Measurements from ENCODE around the gene KLKB1. TPM values are rescaled to one million over a fixed set of nuclear protein-coding genes. Genes with fewer than 3 reads are reported as not detected.

KLKB1 gene
- total and polyA plus RNA-seq, 2 donors (not counting 3 experiments of a cell fraction or from before 2014, with no cell fraction given): not detected

DNA sequence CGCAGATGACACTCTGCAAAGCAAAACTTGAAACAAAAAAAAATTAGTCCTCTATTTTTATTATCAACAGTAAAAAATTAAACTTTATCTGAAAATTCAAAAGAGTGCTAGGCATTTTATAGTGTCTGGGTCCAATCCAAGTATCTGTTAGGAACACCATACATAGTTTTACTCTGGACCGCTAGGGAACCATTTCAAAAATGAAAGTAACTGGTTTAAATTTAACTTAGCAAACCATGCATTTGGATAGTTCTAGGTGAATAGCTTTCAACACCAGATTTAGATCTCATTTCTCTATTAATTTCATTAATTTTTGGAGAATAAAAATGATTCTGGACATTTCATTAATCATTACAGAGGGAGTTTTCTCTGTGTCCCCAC, 1.2 kb downstream of the KLKB1 start:
- DNase-seq (ENCODE audit: low read depth, low spot score): no peak
- no peaks in the 10 kb centered on the region for H4K20me1 ChIP-seq (replicated peaks; ENCODE audit: control insufficient read depth, extremely low read depth, insufficient read depth, low read length)
- intact Hi-C loops (cut with micrococcal nuclease) (no loop called here), dilution Hi-C loops (cut with MboI; ENCODE audit: extremely low pct_ligation_motif_present, low sequenced_read_pairs) (no loop called here)
- H3K9ac ChIP-seq (replicated peaks; ENCODE audit: extremely low read depth, insufficient read depth, low read length): no peak overlapping the region
- no peak overlapping the region for H3K4me2 ChIP-seq (ENCODE audit: insufficient read depth, low read length)
- ChIA-PET POLR2A (no interaction called here), CTCF (no interaction called here)
- no peaks in the 10 kb centered on the region for H3K36me3 ChIP-seq (ENCODE audit: control insufficient read depth in 2 of 2, extremely low read depth in 1 of 2, insufficient read depth in 2 of 2, low read length in 2 of 2)
- FAIRE-seq: no peak
- H3K27ac ChIP-seq (ENCODE audit: insufficient read depth, low read depth, low read length): no peak overlapping the region
- H3K4me3 ChIP-seq (replicated peaks in 1 of 3; ENCODE audit: insufficient read depth in 1 of 3, low read depth in 1 of 3, low read length in 3 of 3): no peak overlapping the region
- no peaks in the 10 kb centered on the region for H3K9me1 ChIP-seq (replicated peaks; ENCODE audit: control insufficient read depth, extremely low read depth, insufficient read depth, low read length)
- H3K27me3 ChIP-seq (ENCODE audit: control insufficient read depth in 2 of 2, insufficient read depth in 2 of 2, low read length in 2 of 2): no peaks in the 10 kb centered on the region
- no TSS peak for BruUV-seq (replicated peaks)
- H3K4me1 ChIP-seq (ENCODE audit: control insufficient read depth, extremely low read depth, insufficient read depth, low read length): no peaks in the 10 kb centered on the region
- TF ChIP-seq POLR2AphosphoS5 (IDR thresholded peaks at IDR 0.05; ENCODE audit: insufficient read depth, low read depth, low read length): no peak
- no peaks in the 10 kb centered on the region for H3K79me2 ChIP-seq (ENCODE audit: control insufficient read depth, insufficient read depth, low read length)
- H3K9me3 ChIP-seq (replicated peaks; ENCODE audit: control insufficient read depth, insufficient read depth, low read length): no peaks in the 10 kb centered on the region
- H2AFZ ChIP-seq (ENCODE audit: low read depth, low read length): no peak overlapping the region

DNA sequence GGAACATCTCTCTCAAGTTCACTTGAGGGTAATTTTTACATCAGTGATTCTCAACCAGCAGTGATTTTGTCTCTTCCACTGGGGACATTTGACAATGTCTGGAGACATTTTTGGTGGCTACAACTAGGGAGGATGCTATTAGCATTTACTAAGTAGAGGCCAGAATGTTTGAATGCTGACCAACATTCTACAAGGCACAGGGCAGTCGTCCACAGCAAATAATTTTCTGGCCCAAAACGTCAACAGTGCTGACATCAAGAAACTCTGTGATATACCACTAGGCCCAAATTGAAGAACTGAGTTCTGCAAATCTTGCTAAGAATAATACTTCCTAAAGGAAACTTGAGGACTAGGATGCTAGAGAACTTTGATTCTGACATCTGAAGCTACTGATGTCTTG, 7.1 kb downstream of the KLKB1 start:
- Histone ChIP-seq H3K36me3 (ENCODE audit: control insufficient read depth in 2 of 2, extremely low read depth in 1 of 2, insufficient read depth in 2 of 2, low read length in 2 of 2) (no peaks in the 10 kb centered on the region), H3K79me2 (ENCODE audit: control insufficient read depth, insufficient read depth, low read length) (no peaks in the 10 kb centered on the region), H3K4me3 (replicated peaks in 1 of 3; ENCODE audit: insufficient read depth in 1 of 3, low read depth in 1 of 3, low read length in 3 of 3) (no peak overlapping the region), H3K27ac (ENCODE audit: insufficient read depth, low read depth, low read length) (no peak overlapping the region), H2AFZ (ENCODE audit: low read depth, low read length) (no peak overlapping the region), H3K9ac (replicated peaks; ENCODE audit: extremely low read depth, insufficient read depth, low read length) (no peak overlapping the region), H3K27me3 (ENCODE audit: control insufficient read depth in 2 of 2, insufficient read depth in 2 of 2, low read length in 2 of 2) (no peaks in the 10 kb centered on the region), H3K9me3 (replicated peaks; ENCODE audit: control insufficient read depth, insufficient read depth, low read length) (no peaks in the 10 kb centered on the region), H3K9me1 (replicated peaks; ENCODE audit: control insufficient read depth, extremely low read depth, insufficient read depth, low read length) (no peaks in the 10 kb centered on the region), H3K4me2 (ENCODE audit: insufficient read depth, low read length) (no peak overlapping the region), H4K20me1 (replicated peaks; ENCODE audit: control insufficient read depth, extremely low read depth, insufficient read depth, low read length) (no peaks in the 10 kb centered on the region), H3K4me1 (ENCODE audit: control insufficient read depth, extremely low read depth, insufficient read depth, low read length) (no peaks in the 10 kb centered on the region)
- FAIRE-seq (no peak), DNase-seq (ENCODE audit: low read depth, low spot score) (no peak)
- intact Hi-C loops (cut with micrococcal nuclease): no loop called here
- ChIA-PET CTCF (no interaction called here), POLR2A (no interaction called here)
- no TSS peak for BruUV-seq (replicated peaks)
- TF ChIP-seq FOS (IDR thresholded peaks at IDR 0.05; ENCODE audit: borderline replicate concordance, insufficient read depth, low read length): no peak
- no peak for TF ChIP-seq EZH2 (IDR thresholded peaks at IDR 0.05; ENCODE audit: borderline replicate concordance, low read depth, low read length, severe bottlenecking)
- no peak for TF ChIP-seq POLR2A (IDR thresholded peaks at IDR 0.05; ENCODE audit: low read depth, low read length)
- TF ChIP-seq, protein P1, sequence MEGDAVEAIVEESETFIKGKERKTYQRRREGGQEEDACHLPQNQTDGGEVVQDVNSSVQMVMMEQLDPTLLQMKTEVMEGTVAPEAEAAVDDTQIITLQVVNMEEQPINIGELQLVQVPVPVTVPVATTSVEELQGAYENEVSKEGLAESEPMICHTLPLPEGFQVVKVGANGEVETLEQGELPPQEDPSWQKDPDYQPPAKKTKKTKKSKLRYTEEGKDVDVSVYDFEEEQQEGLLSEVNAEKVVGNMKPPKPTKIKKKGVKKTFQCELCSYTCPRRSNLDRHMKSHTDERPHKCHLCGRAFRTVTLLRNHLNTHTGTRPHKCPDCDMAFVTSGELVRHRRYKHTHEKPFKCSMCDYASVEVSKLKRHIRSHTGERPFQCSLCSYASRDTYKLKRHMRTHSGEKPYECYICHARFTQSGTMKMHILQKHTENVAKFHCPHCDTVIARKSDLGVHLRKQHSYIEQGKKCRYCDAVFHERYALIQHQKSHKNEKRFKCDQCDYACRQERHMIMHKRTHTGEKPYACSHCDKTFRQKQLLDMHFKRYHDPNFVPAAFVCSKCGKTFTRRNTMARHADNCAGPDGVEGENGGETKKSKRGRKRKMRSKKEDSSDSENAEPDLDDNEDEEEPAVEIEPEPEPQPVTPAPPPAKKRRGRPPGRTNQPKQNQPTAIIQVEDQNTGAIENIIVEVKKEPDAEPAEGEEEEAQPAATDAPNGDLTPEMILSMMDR (IDR thresholded peaks at IDR 0.05; ENCODE audit: extremely low read depth in 1 of 2, insufficient read depth in 1 of 2, low read depth in 1 of 2, low read length in 2 of 2): no peak
- no peak for TF ChIP-seq POLR2AphosphoS5 (IDR thresholded peaks at IDR 0.05; ENCODE audit: insufficient read depth, low read depth, low read length)
- TF ChIP-seq JUN (IDR thresholded peaks at IDR 0.05; ENCODE audit: borderline replicate concordance, insufficient read depth, insufficient read length, low read depth): no peak
- TF ChIP-seq, protein P2, sequence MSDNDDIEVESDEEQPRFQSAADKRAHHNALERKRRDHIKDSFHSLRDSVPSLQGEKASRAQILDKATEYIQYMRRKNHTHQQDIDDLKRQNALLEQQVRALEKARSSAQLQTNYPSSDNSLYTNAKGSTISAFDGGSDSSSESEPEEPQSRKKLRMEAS (IDR thresholded peaks at IDR 0.05; ENCODE audit: insufficient read depth, insufficient read length): no peak
- TF ChIP-seq MYC (IDR thresholded peaks at IDR 0.05; ENCODE audit: low read depth, low read length): no peak
- TF ChIP-seq GATA2 (IDR thresholded peaks at IDR 0.05; ENCODE audit: insufficient read depth, insufficient read length, low read depth, low read length): no peak
- dilution Hi-C loops (cut with MboI; ENCODE audit: extremely low pct_ligation_motif_present, low sequenced_read_pairs): no loop called here

Measured in endothelial cell of umbilical vein (primary cell).